Activated B cell treated with CpG ODN at 0.5 μM for 24 hours (primary cell): Measurements from ENCODE around the gene KCTD11. TPM values are rescaled to one million over a fixed set of nuclear protein-coding genes. Genes with fewer than 3 reads are reported as not detected.
A peak's percentile ranks its signal among the peaks of the same experiment; 100 is the strongest.

Source experiments
- ATAC-seq: fragments of 200-7000 bp; cut with Tn5 transposase; one replicate; pipeline ENCODE4 v1.10.0; 2021; ENCODE audit warnings: low read depth, mild to moderate bottlenecking, moderate library complexity
- CTCF ChIA-PET: fragments of 350-600 bp; sonication (Branson Sonifier 250); formaldehyde crosslinking; loops from one replicate; lab custom pipeline; 2021; ENCODE audit warnings: antibody characterized with exemption; lab: Charles Lee
- POLR2A ChIA-PET: fragments of 350-600 bp; sonication (Branson Sonifier 250); formaldehyde crosslinking; loops from one replicate; lab custom pipeline; 2021; ENCODE audit warnings: antibody characterized with exemption; lab: Charles Lee
- DNase-seq: peaks from one replicate; pipeline ENCODE4 v3.0.0; 2022
- H3K27ac Mint-ChIP-seq: one replicate; pipeline ENCODE4 v1.8.0; 2020; ENCODE audit warnings: mixed read lengths
- H3K27me3 Mint-ChIP-seq: one replicate; pipeline ENCODE4 v1.8.0; 2021; ENCODE audit warnings: mixed read lengths
- H3K36me3 Mint-ChIP-seq: one replicate; pipeline ENCODE4 v1.8.0; 2021; ENCODE audit warnings: low read depth, mixed read lengths
- H3K4me1 Mint-ChIP-seq: one replicate; pipeline ENCODE4 v1.8.0; 2021; ENCODE audit warnings: mixed read lengths
- H3K4me3 Mint-ChIP-seq: one replicate; pipeline ENCODE4 v1.8.0; 2020; ENCODE audit warnings: mild to moderate bottlenecking, mixed read lengths
- H3K9me3 Mint-ChIP-seq: one replicate; pipeline ENCODE4 v1.8.0; 2020; ENCODE audit warnings: mixed read lengths
- intact Hi-C: fragments of 100-400 bp; cut with micrococcal nuclease; formaldehyde crosslinking; loops from one replicate; pipeline ENCODE4 v1.15.1; 2024
- total RNA-seq: library from RNA; stranded (reverse); gene quantifications from 2 replicates; pipeline ENCODE4 v1.2.3, GENCODE V29; 2022
- TF ChIP-seq, protein P1 (sequence below): fragments of 200-600 bp; IDR thresholded peaks from one replicate; pipeline ENCODE4 v1.8.0; 2022; ENCODE audit warnings: antibody characterized with exemption, mild to moderate bottlenecking

KCTD11 gene
- total RNA-seq, 1 donor from 2014 or later: 7.8 TPM

- peaks cover 34% of the 10 kb centered on the region for H3K4me1 Mint-ChIP-seq
- no peaks in the 10 kb centered on the region for H3K9me3 Mint-ChIP-seq
- DNase-seq (no peak), ATAC-seq (no peak)
- intact Hi-C loops: no loop called here
- H3K4me3 Mint-ChIP-seq: peak overlapping the region; percentile 44
- H3K27me3 Mint-ChIP-seq: no peaks in the 10 kb centered on the region
- no peak overlapping the region for H3K27ac Mint-ChIP-seq
- ChIA-PET POLR2A (interaction anchor here (1.3 to 3.8 kb wide), 3 partner anchors 8 to 13 kb away, joined by 6 to 52 read pairs (median 12); partner anchors contain the start of gene NEURL4), CTCF (interaction anchor here (1.1 to 1.3 kb wide), 2 partner anchors 12 to 38 kb away, joined by 3 read pairs; partner anchors contain the start of gene NEURL4)
- peaks cover 67% of the 10 kb centered on the region for H3K36me3 Mint-ChIP-seq
- TF ChIP-seq, protein P1, sequence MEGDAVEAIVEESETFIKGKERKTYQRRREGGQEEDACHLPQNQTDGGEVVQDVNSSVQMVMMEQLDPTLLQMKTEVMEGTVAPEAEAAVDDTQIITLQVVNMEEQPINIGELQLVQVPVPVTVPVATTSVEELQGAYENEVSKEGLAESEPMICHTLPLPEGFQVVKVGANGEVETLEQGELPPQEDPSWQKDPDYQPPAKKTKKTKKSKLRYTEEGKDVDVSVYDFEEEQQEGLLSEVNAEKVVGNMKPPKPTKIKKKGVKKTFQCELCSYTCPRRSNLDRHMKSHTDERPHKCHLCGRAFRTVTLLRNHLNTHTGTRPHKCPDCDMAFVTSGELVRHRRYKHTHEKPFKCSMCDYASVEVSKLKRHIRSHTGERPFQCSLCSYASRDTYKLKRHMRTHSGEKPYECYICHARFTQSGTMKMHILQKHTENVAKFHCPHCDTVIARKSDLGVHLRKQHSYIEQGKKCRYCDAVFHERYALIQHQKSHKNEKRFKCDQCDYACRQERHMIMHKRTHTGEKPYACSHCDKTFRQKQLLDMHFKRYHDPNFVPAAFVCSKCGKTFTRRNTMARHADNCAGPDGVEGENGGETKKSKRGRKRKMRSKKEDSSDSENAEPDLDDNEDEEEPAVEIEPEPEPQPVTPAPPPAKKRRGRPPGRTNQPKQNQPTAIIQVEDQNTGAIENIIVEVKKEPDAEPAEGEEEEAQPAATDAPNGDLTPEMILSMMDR: no peak
Observed at GRCh38 chr17:7317161-7317803, 34.7 kb upstream of the KCTD11 start.

DNA sequence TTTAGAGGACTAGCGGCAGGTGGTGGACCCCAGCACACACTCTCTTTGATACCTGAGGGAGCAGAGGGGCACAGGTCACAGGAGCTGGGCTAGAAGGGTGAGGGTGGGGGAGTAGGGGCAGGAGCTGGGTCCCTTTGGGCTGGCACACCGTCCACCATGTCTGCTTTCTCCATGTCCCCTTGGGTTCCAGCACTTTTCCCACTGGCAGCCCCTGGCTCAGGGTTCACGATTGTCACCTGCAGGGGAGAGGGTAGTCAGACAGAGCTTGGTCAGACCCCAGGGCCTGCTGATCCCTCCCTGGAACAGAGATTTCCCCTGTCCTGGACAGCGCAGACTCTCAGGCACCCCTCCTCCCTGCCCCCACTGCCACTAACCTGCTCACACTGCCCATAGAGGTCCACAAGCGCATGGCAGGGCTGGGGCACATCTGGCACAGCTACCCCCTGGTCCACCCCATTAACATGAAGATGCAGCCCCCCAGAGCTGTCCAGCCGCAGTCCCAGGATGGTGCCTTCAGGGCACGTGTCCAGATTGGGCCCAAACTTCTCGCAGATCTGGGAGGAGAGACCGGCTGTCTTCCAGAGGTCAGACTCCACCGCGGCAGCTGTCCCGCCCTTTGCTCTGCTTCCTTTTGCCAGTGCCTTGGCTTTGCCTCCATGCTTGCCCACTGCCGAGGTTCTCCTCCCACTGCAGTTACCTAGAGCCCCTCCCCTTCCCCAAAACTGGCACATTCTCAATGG is 33.7 kb upstream of the KCTD11 start:
- ChIA-PET POLR2A (interaction anchor here (1.3 to 3.8 kb wide), 3 partner anchors 9 to 12 kb away, joined by 6 to 52 read pairs (median 12); partner anchors contain the start of gene NEURL4), CTCF (interaction anchor here (1.3 kb wide), 1 partner anchor 11 kb away, joined by 3 read pairs; the partner anchor contains the start of gene NEURL4)
- no peaks in the 10 kb centered on the region for H3K27me3 Mint-ChIP-seq
- no peaks in the 10 kb centered on the region for H3K9me3 Mint-ChIP-seq
- TF ChIP-seq, protein P1: no peak
- no peak overlapping the region for H3K27ac Mint-ChIP-seq
- no peak for DNase-seq
- H3K4me3 Mint-ChIP-seq: peak overlapping the region; percentile 38
- H3K36me3 Mint-ChIP-seq: peaks cover 67% of the 10 kb centered on the region
- peaks cover 24% of the 10 kb centered on the region for H3K4me1 Mint-ChIP-seq
- intact Hi-C loops: no loop called here
- no peak for ATAC-seq

DNA sequence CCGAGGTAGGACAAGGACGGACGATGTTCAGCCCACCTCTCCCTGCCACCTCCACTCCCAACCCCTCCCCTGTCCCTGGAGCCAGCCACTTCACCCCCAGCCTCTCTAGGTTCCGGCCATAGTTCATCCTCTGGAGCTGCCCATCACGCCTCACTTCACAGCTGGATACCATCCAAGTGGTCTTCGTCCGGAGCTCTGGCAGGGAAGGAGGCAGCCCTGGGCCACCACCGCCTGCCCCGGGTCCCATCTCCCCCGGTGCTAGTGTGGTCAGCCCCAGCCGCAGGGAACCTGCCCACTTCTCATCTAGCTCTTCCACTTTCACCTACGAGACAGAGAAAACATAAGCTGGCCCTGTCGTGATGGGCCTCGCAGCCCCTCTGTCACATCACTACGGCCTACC is 30.5 kb upstream of the KCTD11 start:
- intact Hi-C loops: no loop called here
- DNase-seq: no peak
- TF ChIP-seq, protein P1: no peak
- ChIA-PET CTCF (interaction anchor here (0.8 to 1.0 kb wide), 4 partner anchors 8 to 30 kb away, joined by 3 read pairs; no protein-coding TSS in a partner anchor), POLR2A (interaction anchor here (0.6 to 1.5 kb wide), 3 partner anchors 12 to 28 kb away, joined by 3 to 4 read pairs (median 3); partner anchors contain the start of gene ACAP1)
- no peak overlapping the region for H3K27ac Mint-ChIP-seq
- H3K4me1 Mint-ChIP-seq: peaks cover 4% of the 10 kb centered on the region
- peaks cover 83% of the 10 kb centered on the region for H3K36me3 Mint-ChIP-seq
- H3K9me3 Mint-ChIP-seq: no peaks in the 10 kb centered on the region
- no peaks in the 10 kb centered on the region for H3K27me3 Mint-ChIP-seq
- H3K4me3 Mint-ChIP-seq: no peak overlapping the region
- no peak for ATAC-seq

- no peaks in the 10 kb centered on the region for H3K9me3 Mint-ChIP-seq
- intact Hi-C loops: no loop called here
- no peak for DNase-seq
- no peaks in the 10 kb centered on the region for H3K27me3 Mint-ChIP-seq
- H3K4me1 Mint-ChIP-seq: peaks cover 3% of the 10 kb centered on the region
- ChIA-PET POLR2A (interaction anchor here (0.8 to 1.5 kb wide), 2 partner anchors 14 to 27 kb away, joined by 3 to 4 read pairs; partner anchors contain the start of gene ACAP1), CTCF (interaction anchor here (0.9 kb wide), 1 partner anchor 24 kb away, joined by 3 read pairs; no protein-coding TSS in a partner anchor)
- H3K4me3 Mint-ChIP-seq: no peak overlapping the region
- TF ChIP-seq, protein P1: no peak
- H3K27ac Mint-ChIP-seq: no peak overlapping the region
- ATAC-seq: no peak
- H3K36me3 Mint-ChIP-seq: peaks cover 82% of the 10 kb centered on the region
Observed at GRCh38 chr17:7322520-7323194, 29.3 kb upstream of the KCTD11 start.
